Subcutaneous abdominal adipose tissue (tissue), 5 donors: ENCODE data around the gene CCNG2.

ENCODE experiments used
- H3K27ac ChIP-seq: one replicate; pipeline ENCODE4 v1.7.0; 2013; ENCODE audit warnings: low read depth, mild to moderate bottlenecking, inconsistent platforms, low read length, moderate library complexity
- H3K27me3 ChIP-seq, 5 donors: one replicate each; pipeline ENCODE4 v1.7.0; 2013; ENCODE audit warnings: low read length in 5 of 5, inconsistent platforms in 1 of 5; ENCODE audit not compliant: control insufficient read depth in 5 of 5, insufficient read depth in 4 of 5
- H3K36me3 ChIP-seq, 5 donors: one replicate each; pipeline ENCODE4 v1.7.0; 2013; ENCODE audit warnings: low read length in 5 of 5; ENCODE audit not compliant: control insufficient read depth in 5 of 5, insufficient read depth in 5 of 5
- H3K4me1 ChIP-seq, 5 donors: one replicate each; pipeline ENCODE4 v1.7.0; 2013; ENCODE audit warnings: low read length in 5 of 5, mild to moderate bottlenecking in 3 of 5, moderate library complexity in 1 of 5; ENCODE audit not compliant: control insufficient read depth in 5 of 5, insufficient read depth in 5 of 5
- H3K4me3 ChIP-seq, 5 donors: one replicate each; pipeline ENCODE4 v1.7.0; 2013; ENCODE audit warnings: low read length in 5 of 5, low read depth in 1 of 5
- H3K9ac ChIP-seq, 5 donors: one replicate each; pipeline ENCODE4 v1.7.0; 2013; ENCODE audit warnings: low read length in 5 of 5, mild to moderate bottlenecking in 4 of 5, moderate library complexity in 3 of 5
- H3K9me3 ChIP-seq, 5 donors: one replicate each; pipeline ENCODE4 v1.7.0; 2013; ENCODE audit warnings: low read length in 5 of 5; ENCODE audit not compliant: control insufficient read depth in 5 of 5
- donor health status: healthy.
- donor health status: healthy.
- donor health status: healthy.
- donor health status: healthy.
- donor health status: healthy.

The CCNG2 gene

GRCh38 chr4:77209936-77210335 lies 52.9 kb downstream of the CCNG2 start:
- Histone ChIP-seq H3K9me3 (no peaks in the 10 kb centered on the region), H3K36me3 (no peaks in the 10 kb centered on the region), H3K27ac (no peak overlapping the region), H3K4me3 (no peak overlapping the region), H3K4me1 (no peaks in the 10 kb centered on the region), H3K9ac (no peak overlapping the region), H3K27me3 (peaks cover 0 to 5% (median 0%) of the 10 kb centered on the region in 5 donors)

- H3K9me3 ChIP-seq = no peaks in the 10 kb centered on the region
- no peaks in the 10 kb centered on the region for H3K36me3 ChIP-seq
- H3K4me3 ChIP-seq = no peak overlapping the region
- no peaks in the 10 kb centered on the region for H3K27me3 ChIP-seq
- H3K27ac ChIP-seq = no peak overlapping the region
- H3K4me1 ChIP-seq = no peaks in the 10 kb centered on the region
- no peak overlapping the region for H3K9ac ChIP-seq
Observed at GRCh38 chr4:77215107-77215506, 58.1 kb downstream of the CCNG2 start.

DNA sequence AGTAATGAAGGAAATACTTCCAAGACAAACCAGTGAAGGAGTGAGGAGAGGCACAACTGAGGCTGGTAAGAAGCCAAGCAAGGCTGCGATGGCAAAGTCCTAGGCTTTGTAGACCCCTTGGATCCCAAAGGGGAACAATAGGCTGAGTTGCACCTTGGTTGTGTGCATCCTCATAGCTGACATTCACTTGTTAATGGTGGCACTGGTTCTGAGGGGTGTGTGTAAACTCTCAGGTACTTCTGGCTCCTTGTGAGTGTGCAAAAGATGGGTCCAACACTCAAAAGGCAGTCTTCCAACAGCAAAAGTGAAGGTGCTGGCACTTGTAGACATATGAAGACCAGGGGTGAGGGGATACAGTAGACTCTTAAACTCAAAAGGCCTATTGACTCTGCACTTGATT lies 60.5 kb downstream of the CCNG2 start:
- H3K36me3 ChIP-seq = no peaks in the 10 kb centered on the region
- peaks cover 0 to 4% (median 0%) of the 10 kb centered on the region in 5 donors for H3K4me1 ChIP-seq
- no peak overlapping the region for H3K9ac ChIP-seq
- H3K4me3 ChIP-seq = no peak overlapping the region
- H3K27me3 ChIP-seq = no peaks in the 10 kb centered on the region
- H3K27ac ChIP-seq = no peak overlapping the region
- H3K9me3 ChIP-seq = no peaks in the 10 kb centered on the region

GRCh38 chr4:77219266-77219665 lies 62.3 kb downstream of the CCNG2 start:
- peaks cover 0 to 4% (median 0%) of the 10 kb centered on the region in 5 donors for H3K4me1 ChIP-seq
- H3K36me3 ChIP-seq = no peaks in the 10 kb centered on the region
- H3K4me3 ChIP-seq = no peak overlapping the region
- H3K9ac ChIP-seq = no peak overlapping the region
- H3K9me3 ChIP-seq = no peaks in the 10 kb centered on the region
- no peaks in the 10 kb centered on the region for H3K27me3 ChIP-seq
- no peak overlapping the region for H3K27ac ChIP-seq
